Activated T-helper 1 cell treated with anti-CD3 and anti-CD28 coated beads, Interleukin-12 subunit alpha, Interleukin-12 subunit beta, Interleukin-2, Interleukin-4 antibody, amounts not matched to agents 30 ng/mL and 10 ng/mL and 1 ng/mL, durations not matched to agents 14 hours and 24 hours and 36 hours (primary cell): ENCODE measurements around the gene ERBB2. TPM values are rescaled to one million over a fixed set of nuclear protein-coding genes. Genes with fewer than 3 reads are reported as not detected.

Experiments
- DNase-seq: peaks from one replicate; pipeline ENCODE4 v3.0.0; 2021; ENCODE audit warnings: low spot score
- H3K27ac Mint-ChIP-seq: one replicate; pipeline ENCODE4 v1.8.0; 2021; ENCODE audit warnings: mild to moderate bottlenecking, mixed read lengths
- H3K27me3 Mint-ChIP-seq: one replicate; pipeline ENCODE4 v1.8.0; 2022; ENCODE audit warnings: mild to moderate bottlenecking, moderate library complexity, mixed read lengths; ENCODE audit not compliant: insufficient read depth
- H3K36me3 Mint-ChIP-seq: one replicate; pipeline ENCODE4 v1.8.0; 2021; ENCODE audit warnings: low read depth, mixed read lengths
- H3K4me1 Mint-ChIP-seq: one replicate; pipeline ENCODE4 v1.8.0; 2021; ENCODE audit warnings: low read depth, mixed read lengths
- H3K4me3 Mint-ChIP-seq: one replicate; pipeline ENCODE4 v1.8.0; 2021; ENCODE audit warnings: mild to moderate bottlenecking, moderate library complexity, mixed read lengths
- H3K9me3 Mint-ChIP-seq: one replicate; pipeline ENCODE4 v1.8.0; 2021; ENCODE audit warnings: mixed read lengths
- intact Hi-C: fragments of 100-400 bp; cut with micrococcal nuclease; formaldehyde crosslinking; loops from one replicate; pipeline ENCODE4 v1.15.1; 2024
- total RNA-seq: library from RNA; stranded (reverse); gene quantifications from 2 replicates; pipeline ENCODE4 v1.2.3, GENCODE V29; 2022

The ERBB2 gene
- total RNA-seq, 1 donor from 2014 or later: 3.0 TPM

GRCh38 chr17:39669897-39670735 lies 29.7 kb upstream of the ERBB2 start:
- no peak for DNase-seq
- Mint-ChIP-seq H3K4me1 (peaks cover 7% of the 10 kb centered on the region), H3K27me3 (peaks cover 29% of the 10 kb centered on the region), H3K36me3 (peaks cover 4% of the 10 kb centered on the region), H3K27ac (no peak overlapping the region), H3K9me3 (no peaks in the 10 kb centered on the region), H3K4me3 (no peak overlapping the region)
- intact Hi-C loops: no loop called here

- peaks cover 29% of the 10 kb centered on the region for H3K27me3 Mint-ChIP-seq
- H3K27ac Mint-ChIP-seq: no peak overlapping the region
- H3K9me3 Mint-ChIP-seq: no peaks in the 10 kb centered on the region
- no peak overlapping the region for H3K4me3 Mint-ChIP-seq
- DNase-seq: no peak
- H3K36me3 Mint-ChIP-seq: peaks cover 6% of the 10 kb centered on the region
- intact Hi-C loops: no loop called here
- peaks cover 8% of the 10 kb centered on the region for H3K4me1 Mint-ChIP-seq
Observed at GRCh38 chr17:39670746-39671145, 29.1 kb upstream of the ERBB2 start.

GRCh38 chr17:39671651-39672521 lies 28.0 kb upstream of the ERBB2 start:
- peaks cover 18% of the 10 kb centered on the region for H3K4me1 Mint-ChIP-seq
- no peak for DNase-seq
- H3K9me3 Mint-ChIP-seq: no peaks in the 10 kb centered on the region
- H3K27ac Mint-ChIP-seq: no peak overlapping the region
- H3K4me3 Mint-ChIP-seq: no peak overlapping the region
- H3K27me3 Mint-ChIP-seq: peaks cover 22% of the 10 kb centered on the region
- peaks cover 6% of the 10 kb centered on the region for H3K36me3 Mint-ChIP-seq
- intact Hi-C loops: no loop called here

- Mint-ChIP-seq H3K27me3 (peaks cover 19% of the 10 kb centered on the region), H3K27ac (no peak overlapping the region), H3K4me1 (peaks cover 27% of the 10 kb centered on the region), H3K9me3 (no peaks in the 10 kb centered on the region), H3K4me3 (no peak overlapping the region), H3K36me3 (peaks cover 6% of the 10 kb centered on the region)
- no peak for DNase-seq
- intact Hi-C loops: no loop called here
Observed at GRCh38 chr17:39672522-39673334, 27.1 kb upstream of the ERBB2 start.

GRCh38 chr17:39673335-39674081 lies 26.4 kb upstream of the ERBB2 start:
- intact Hi-C loops: no loop called here
- Mint-ChIP-seq H3K9me3 (no peaks in the 10 kb centered on the region), H3K36me3 (peaks cover 5% of the 10 kb centered on the region), H3K4me3 (no peak overlapping the region), H3K4me1 (peaks cover 32% of the 10 kb centered on the region), H3K27ac (no peak overlapping the region), H3K27me3 (peaks cover 13% of the 10 kb centered on the region)
- no peak for DNase-seq

GRCh38 chr17:39674179-39674578 lies 25.7 kb upstream of the ERBB2 start:
- H3K9me3 Mint-ChIP-seq: no peaks in the 10 kb centered on the region

GRCh38 chr17:39674702-39675389 lies 25.0 kb upstream of the ERBB2 start:
- no peak for DNase-seq
- no peaks in the 10 kb centered on the region for H3K9me3 Mint-ChIP-seq
- H3K4me1 Mint-ChIP-seq: peaks cover 41% of the 10 kb centered on the region
- intact Hi-C loops: no loop called here
- H3K36me3 Mint-ChIP-seq: peaks cover 8% of the 10 kb centered on the region
- peaks cover 6% of the 10 kb centered on the region for H3K27me3 Mint-ChIP-seq
- H3K4me3 Mint-ChIP-seq: no peak overlapping the region
- no peak overlapping the region for H3K27ac Mint-ChIP-seq

More at GRCh38 chr17:39674179-39674578, 25.7 kb upstream of the ERBB2 start:
- Mint-ChIP-seq H3K4me1 (peaks cover 34% of the 10 kb centered on the region), H3K27ac (no peak overlapping the region), H3K27me3 (peaks cover 10% of the 10 kb centered on the region), H3K36me3 (peaks cover 4% of the 10 kb centered on the region), H3K4me3 (no peak overlapping the region)
- no peak for DNase-seq
- intact Hi-C loops: no loop called here

- H3K4me3 Mint-ChIP-seq: no peak overlapping the region
- intact Hi-C loops: no loop called here
- H3K36me3 Mint-ChIP-seq: peaks cover 12% of the 10 kb centered on the region
- H3K27me3 Mint-ChIP-seq: peaks cover 6% of the 10 kb centered on the region
- peaks cover 48% of the 10 kb centered on the region for H3K4me1 Mint-ChIP-seq
- DNase-seq: no peak
- H3K27ac Mint-ChIP-seq: peak overlapping the region; percentile 35
- H3K9me3 Mint-ChIP-seq: no peaks in the 10 kb centered on the region
Observed at GRCh38 chr17:39675390-39676082, 24.3 kb upstream of the ERBB2 start.

GRCh38 chr17:39676198-39676819 lies 23.6 kb upstream of the ERBB2 start:
- no peak overlapping the region for H3K4me3 Mint-ChIP-seq
- intact Hi-C loops: no loop called here
- H3K27me3 Mint-ChIP-seq: peaks cover 6% of the 10 kb centered on the region
- H3K9me3 Mint-ChIP-seq: no peaks in the 10 kb centered on the region
- peaks cover 52% of the 10 kb centered on the region for H3K4me1 Mint-ChIP-seq
- peak overlapping the region; percentile 35 for H3K27ac Mint-ChIP-seq
- H3K36me3 Mint-ChIP-seq: peaks cover 16% of the 10 kb centered on the region
- peak; percentile 33 for DNase-seq

GRCh38 chr17:39677072-39677471 lies 22.8 kb upstream of the ERBB2 start:
- H3K4me3 Mint-ChIP-seq: no peak overlapping the region
- peaks cover 52% of the 10 kb centered on the region for H3K4me1 Mint-ChIP-seq
- peaks cover 16% of the 10 kb centered on the region for H3K36me3 Mint-ChIP-seq
- H3K27me3 Mint-ChIP-seq: peaks cover 2% of the 10 kb centered on the region
- H3K27ac Mint-ChIP-seq: no peak overlapping the region
- DNase-seq: no peak
- no peaks in the 10 kb centered on the region for H3K9me3 Mint-ChIP-seq
- intact Hi-C loops: no loop called here
